ENCODE results near the gene CCR5AS.
"Not testable (repeated sequence)": the region's sequence is repeated elsewhere in the genome, so short reads cannot be mapped to it uniquely, and the experiment has no call there.

The CCR5AS gene

GRCh38 chr3:46433841-46434240 lies 27.0 kb upstream of the CCR5AS start:
- Histone ChIP-seq H3K4me3 (no peak overlapping the region), H3K36me3 (peaks cover 0 to 42% (median 0%) of the 10 kb centered on the region in 4 donors), H3K27me3 (no peaks in the 10 kb centered on the region), H3K9me3 (peaks cover 0 to 10% (median 0%) of the 10 kb centered on the region in 4 donors), H3K27ac (replicated peaks in 1 of 4) (no peak overlapping the region), H3K4me1 (no peaks in the 10 kb centered on the region)
- no peak for DNase-seq (ENCODE audit: extremely low spot score)
- intact Hi-C loops (cut with DNase I): no loop called here
- TF ChIP-seq POLR2A (IDR thresholded peaks at IDR 0.05; ENCODE audit: low read depth) (no peak), EP300 (IDR thresholded peaks at IDR 0.05) (no peak), CTCF (IDR thresholded peaks at IDR 0.05) (no peak), POLR2AphosphoS5 (IDR thresholded peaks at IDR 0.05) (no peak)
- 94% methylated on average over 1 of the region's 1 CpG for WGBS

GRCh38 chr3:46433118-46433517 lies 26.3 kb upstream of the CCR5AS start:
- H3K4me1 ChIP-seq; H3K27ac ChIP-seq (replicated peaks in 1 of 4); intact Hi-C loops (cut with DNase I); H3K4me3 ChIP-seq; H3K27me3 ChIP-seq; DNase-seq (ENCODE audit: extremely low spot score): not testable (repeated sequence)
- Histone ChIP-seq H3K9me3 (peaks cover 0 to 10% (median 0%) of the 10 kb centered on the region in 4 donors), H3K36me3 (peaks cover 0 to 34% (median 0%) of the 10 kb centered on the region in 4 donors)
- WGBS: 73% methylated on average over 3 of the region's 4 CpGs

DNA sequence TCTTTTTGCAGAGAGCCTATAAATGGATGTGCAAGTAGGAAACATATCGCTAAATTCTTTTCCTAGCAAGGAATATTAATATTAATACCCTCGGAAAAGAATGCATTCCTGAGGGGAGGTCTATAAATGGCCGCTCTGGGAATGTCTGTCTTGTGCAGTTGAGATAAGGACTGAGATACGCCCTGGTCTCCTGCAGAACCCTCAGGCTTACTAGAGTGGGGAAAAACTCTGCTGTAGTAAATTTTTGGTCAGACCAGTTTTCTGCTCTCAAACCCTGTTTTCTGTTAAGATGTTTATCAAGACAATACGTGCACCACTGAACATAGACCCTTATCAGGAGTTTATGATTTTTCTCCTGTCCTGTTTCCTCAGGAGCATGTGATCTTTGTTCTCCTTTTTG lies 25.0 kb upstream of the CCR5AS start:
- H3K27ac ChIP-seq (replicated peaks in 1 of 4); H3K27me3 ChIP-seq; H3K4me1 ChIP-seq; intact Hi-C loops (cut with DNase I); DNase-seq (ENCODE audit: extremely low spot score); H3K4me3 ChIP-seq: not testable (repeated sequence)
- peaks cover 0 to 31% (median 0%) of the 10 kb centered on the region in 4 donors for H3K36me3 ChIP-seq
- WGBS: 93% methylated on average over 5 of the region's 5 CpGs
- H3K9me3 ChIP-seq: peaks cover 0 to 10% (median 0%) of the 10 kb centered on the region in 4 donors

DNA sequence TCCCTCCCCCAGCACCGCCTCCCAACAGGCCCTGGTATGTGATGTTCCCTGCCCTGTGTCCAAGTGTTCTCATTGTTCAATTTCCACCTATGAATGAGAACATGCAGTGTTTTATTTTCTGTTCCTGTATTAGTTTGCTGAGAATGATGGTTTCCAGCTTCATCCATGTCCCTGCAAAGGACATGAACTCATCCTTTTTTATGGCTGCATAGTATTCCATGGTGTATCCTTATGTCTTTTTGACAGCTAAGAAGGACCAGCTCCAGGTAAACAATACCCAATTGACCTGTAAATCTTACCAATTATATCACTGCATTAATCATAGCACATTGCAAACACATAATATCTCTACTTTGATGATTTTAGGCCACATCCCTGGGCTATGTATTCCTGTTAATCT lies 24.0 kb upstream of the CCR5AS start:
- peaks cover 0 to 23% (median 0%) of the 10 kb centered on the region in 4 donors for H3K36me3 ChIP-seq
- intact Hi-C loops (cut with DNase I); H3K27ac ChIP-seq (replicated peaks in 1 of 4); H3K27me3 ChIP-seq; DNase-seq (ENCODE audit: extremely low spot score); H3K4me1 ChIP-seq; H3K4me3 ChIP-seq: not testable (repeated sequence)
- peaks cover 0 to 10% (median 0%) of the 10 kb centered on the region in 4 donors for H3K9me3 ChIP-seq
- WGBS: 94% methylated on average over 1 of the region's 1 CpG

- Histone ChIP-seq H3K36me3 (peaks cover 0 to 16% (median 0%) of the 10 kb centered on the region in 4 donors), H3K9me3 (peaks cover 0 to 10% (median 0%) of the 10 kb centered on the region in 4 donors), H3K27ac (replicated peaks in 1 of 4) (no peak overlapping the region), H3K4me3 (no peak overlapping the region), H3K27me3 (no peaks in the 10 kb centered on the region), H3K4me1 (no peaks in the 10 kb centered on the region)
- WGBS: 91% methylated on average over 5 of the region's 5 CpGs
- no peak for TF ChIP-seq EP300 (IDR thresholded peaks at IDR 0.05)
- TF ChIP-seq CTCF (IDR thresholded peaks at IDR 0.05): no peak
- TF ChIP-seq POLR2A (IDR thresholded peaks at IDR 0.05; ENCODE audit: low read depth): no peak
- TF ChIP-seq POLR2AphosphoS5 (IDR thresholded peaks at IDR 0.05): no peak
- intact Hi-C loops (cut with DNase I): no loop called here
- DNase-seq (ENCODE audit: extremely low spot score): no peak
These were observed 22.8 kb upstream of the CCR5AS start for GRCh38 chr3:46429671-46430070.

- H3K27me3 ChIP-seq: no peaks in the 10 kb centered on the region
- peaks cover 0 to 16% (median 0%) of the 10 kb centered on the region in 4 donors for H3K36me3 ChIP-seq
- no peak for DNase-seq (ENCODE audit: extremely low spot score)
- TF ChIP-seq EP300 (IDR thresholded peaks at IDR 0.05) (no peak), POLR2A (IDR thresholded peaks at IDR 0.05; ENCODE audit: low read depth) (no peak), POLR2AphosphoS5 (IDR thresholded peaks at IDR 0.05) (no peak)
- H3K9me3 ChIP-seq: peaks cover 0 to 10% (median 0%) of the 10 kb centered on the region in 4 donors
- no peak overlapping the region for H3K27ac ChIP-seq (replicated peaks in 1 of 4)
- whole genome bisulfite sequencing: 86% methylated on average over 5 of the region's 5 CpGs
- H3K4me3 ChIP-seq: no peak overlapping the region
- intact Hi-C loops (cut with DNase I): no loop called here
- H3K4me1 ChIP-seq: no peaks in the 10 kb centered on the region
These were observed 22.4 kb upstream of the CCR5AS start for GRCh38 chr3:46429250-46429649.

Data from esophagus muscularis mucosa (tissue), 4 donors.